Mesendoderm (in vitro differentiated cells): ENCODE results near the gene ZBTB7C.

ENCODE experiments used
- DNase-seq: peaks from one replicate; pipeline ENCODE4 v3.0.0; 2013
- H2AK5ac ChIP-seq: 2 replicates; pipeline ENCODE4 v1.6.1; 2013; ENCODE audit warnings: low read length, inconsistent platforms
- H2BK120ac ChIP-seq: 2 replicates; pipeline ENCODE4 v1.6.1; 2013; ENCODE audit warnings: low read depth, mild to moderate bottlenecking, low read length, moderate library complexity, mixed read lengths
- H2BK15ac ChIP-seq: replicated peaks from 2 replicates; pipeline ENCODE4 v1.6.1; 2013; ENCODE audit warnings: low read depth, mild to moderate bottlenecking, moderate library complexity
- H2BK5ac ChIP-seq: 2 replicates; pipeline ENCODE4 v1.6.1; 2013; ENCODE audit warnings: low read length, inconsistent platforms
- H3K18ac ChIP-seq: 2 replicates; pipeline ENCODE4 v1.6.1; 2013; ENCODE audit warnings: mild to moderate bottlenecking, low read length, mixed read lengths
- H3K23ac ChIP-seq: one replicate; pipeline ENCODE4 v1.6.1; 2013; ENCODE audit warnings: low read length
- H3K27ac ChIP-seq: 2 replicates; pipeline ENCODE4 v1.5.1; 2013; ENCODE audit warnings: low read depth, mild to moderate bottlenecking, inconsistent platforms, low read length, moderate library complexity
- H3K27me3 ChIP-seq: 2 replicates; pipeline ENCODE4 v1.6.1; 2013; ENCODE audit warnings: low read length, control low read depth, mild to moderate bottlenecking, inconsistent platforms; ENCODE audit not compliant: insufficient read depth, poor library complexity
- H3K36me3 ChIP-seq: 2 replicates; pipeline ENCODE4 v1.6.1; 2013; ENCODE audit warnings: low read length, inconsistent platforms; ENCODE audit not compliant: control insufficient read depth, insufficient read depth
- H3K4ac ChIP-seq: one replicate; pipeline ENCODE4 v1.6.1; 2013; ENCODE audit warnings: low read depth, mild to moderate bottlenecking, low read length, moderate library complexity
- H3K4me1 ChIP-seq: 2 replicates; pipeline ENCODE4 v1.6.1; 2013; ENCODE audit warnings: low read depth, low read length, inconsistent platforms; ENCODE audit not compliant: control insufficient read depth
- H3K4me2 ChIP-seq: 2 replicates; pipeline ENCODE4 v1.6.1; 2013; ENCODE audit warnings: low read length
- H3K4me3 ChIP-seq: 2 replicates; pipeline ENCODE4 v1.5.1; 2013; ENCODE audit warnings: mild to moderate bottlenecking, low read length
- H3K56ac ChIP-seq: one replicate; pipeline ENCODE4 v1.6.1; 2013; ENCODE audit warnings: low read length
- H3K79me1 ChIP-seq: 2 replicates; pipeline ENCODE4 v1.6.1; 2013; ENCODE audit warnings: low read length, inconsistent platforms
- H3K79me2 ChIP-seq: 2 replicates; pipeline ENCODE4 v1.6.1; 2013; ENCODE audit warnings: mild to moderate bottlenecking, low read length; ENCODE audit not compliant: control insufficient read depth, insufficient read depth
- H3K9ac ChIP-seq: 2 replicates; pipeline ENCODE4 v1.6.1; 2013; ENCODE audit warnings: low read length, inconsistent platforms
- H4K5ac ChIP-seq: one replicate; pipeline ENCODE4 v1.6.1; 2013; ENCODE audit warnings: low read length
- H4K8ac ChIP-seq: one replicate; pipeline ENCODE4 v1.6.1; 2013; ENCODE audit warnings: low read depth, mild to moderate bottlenecking, control low read depth, low read length, moderate library complexity
- WGBS: extraction: QIAGEN DNeasy Blood & Tissue Kit; methylation state at CpG from one replicate; pipeline ENCODE4 v1.1.7; 2013; ENCODE audit warnings: low lambda C conversion rate, missing lambda C conversion rate; ENCODE audit not compliant: insufficient coverage; ENCODE audit errors: extremely low coverage; 5-methylcytosine and 5-hydroxymethylcytosine counted together

Gene ZBTB7C

DNA sequence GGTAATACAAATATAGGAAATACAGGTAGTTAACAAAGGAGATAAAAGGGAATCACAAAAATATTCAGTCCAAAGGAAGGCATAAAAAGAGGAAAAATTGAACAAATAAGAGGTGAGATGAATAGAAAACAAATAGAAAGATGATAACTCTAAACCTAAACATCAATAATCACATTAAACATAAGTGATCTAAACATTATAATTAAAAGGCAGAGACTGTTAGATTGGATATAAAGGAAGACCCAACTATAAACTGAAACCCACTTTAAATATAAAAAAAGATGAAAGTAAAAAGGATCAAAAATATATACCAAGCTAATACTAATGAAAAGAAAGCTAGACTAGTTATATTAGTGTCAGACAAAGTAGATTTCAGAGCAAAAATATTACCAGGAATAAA lies 152.3 kb downstream of the ZBTB7C start:
- no peak for DNase-seq
- H3K79me2 ChIP-seq, result no peaks in the 10 kb centered on the region
- no peak overlapping the region for H2BK5ac ChIP-seq

DNA sequence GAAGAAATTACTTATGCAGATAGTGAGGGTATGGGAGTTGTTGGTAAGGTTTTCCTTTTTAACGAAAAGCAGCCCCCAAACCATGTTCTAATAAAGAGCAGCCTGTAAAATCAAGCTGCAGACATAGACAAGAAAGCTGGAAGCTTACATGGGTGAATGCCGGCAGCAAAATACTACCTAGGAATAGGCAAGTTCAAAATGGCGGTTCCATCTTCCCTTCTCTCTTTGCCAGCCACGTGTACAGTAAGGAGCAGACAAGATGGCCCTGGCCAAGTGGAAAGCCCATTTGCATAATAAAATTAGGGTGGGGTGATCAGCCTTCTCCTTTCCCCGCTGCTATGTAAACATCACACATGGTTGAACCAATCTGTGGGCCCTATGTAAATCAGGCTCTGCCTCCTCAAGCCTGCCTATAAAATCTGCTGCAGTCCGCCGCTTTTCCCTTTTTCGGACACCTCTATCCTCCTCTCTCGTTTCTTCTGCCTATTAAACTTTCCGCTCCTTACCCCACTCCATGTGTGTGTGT lies 155.0 kb downstream of the ZBTB7C start:
- Histone ChIP-seq H3K27ac (no peak overlapping the region), H3K56ac (no peak overlapping the region), H2BK120ac (no peak overlapping the region), H3K79me2 (no peaks in the 10 kb centered on the region), H3K36me3 (no peaks in the 10 kb centered on the region), H3K9ac (no peak overlapping the region), H3K27me3 (no peaks in the 10 kb centered on the region), H3K4me1 (no peaks in the 10 kb centered on the region), H2BK15ac (no peak overlapping the region), H3K4me3 (no peak overlapping the region), H3K23ac (no peak overlapping the region), H4K8ac (no peak overlapping the region), H3K4me2 (no peak overlapping the region), H4K5ac (no peak overlapping the region), H2AK5ac (no peak overlapping the region), H3K18ac (no peak overlapping the region), H3K4ac (no peak overlapping the region), H2BK5ac (no peak overlapping the region), H3K79me1 (no peaks in the 10 kb centered on the region)
- DNase-seq, result no peak
- WGBS, result no CpG with 5 or more reads among the region's 10 CpGs

More for the DNA sequence above, 152.3 kb downstream of the ZBTB7C start:
- Histone ChIP-seq H3K27me3 (no peaks in the 10 kb centered on the region), H3K23ac (no peak overlapping the region), H3K9ac (no peak overlapping the region), H4K5ac (no peak overlapping the region), H3K4me1 (no peaks in the 10 kb centered on the region), H3K56ac (no peak overlapping the region), H2AK5ac (no peak overlapping the region), H2BK120ac (no peak overlapping the region), H3K4ac (no peak overlapping the region), H4K8ac (no peak overlapping the region), H3K27ac (no peak overlapping the region), H3K79me1 (no peaks in the 10 kb centered on the region), H3K18ac (no peak overlapping the region), H3K36me3 (no peaks in the 10 kb centered on the region), H3K4me3 (no peak overlapping the region), H2BK15ac (no peak overlapping the region), H3K4me2 (no peak overlapping the region)

DNA sequence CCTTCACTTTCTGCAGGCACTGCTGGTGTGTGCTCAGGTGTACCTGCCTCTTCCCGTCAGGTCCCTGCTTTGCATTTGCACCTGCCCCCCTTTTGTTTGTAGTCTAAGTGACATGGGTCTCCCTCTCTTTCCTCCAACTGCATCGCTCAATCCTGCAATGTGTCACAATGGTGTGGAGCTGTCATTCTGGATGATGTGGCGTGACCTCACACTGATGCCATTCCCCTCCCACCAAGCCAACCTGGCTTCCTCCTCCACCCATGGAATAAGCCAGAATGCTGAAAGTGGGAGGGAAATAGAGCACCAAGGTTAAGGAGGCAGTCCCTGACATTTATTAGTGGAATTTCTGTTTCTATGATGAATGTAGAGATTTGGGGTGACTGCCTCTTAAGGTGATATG lies 156.7 kb downstream of the ZBTB7C start:
- Histone ChIP-seq H2AK5ac (no peak overlapping the region), H3K36me3 (no peaks in the 10 kb centered on the region), H2BK5ac (no peak overlapping the region), H3K27me3 (no peaks in the 10 kb centered on the region), H2BK120ac (no peak overlapping the region), H3K23ac (no peak overlapping the region), H3K27ac (no peak overlapping the region), H4K5ac (no peak overlapping the region), H3K4me1 (no peaks in the 10 kb centered on the region), H3K9ac (no peak overlapping the region), H3K56ac (no peak overlapping the region), H3K4me3 (no peak overlapping the region), H3K79me2 (no peaks in the 10 kb centered on the region), H3K4me2 (no peak overlapping the region), H3K79me1 (no peaks in the 10 kb centered on the region), H3K18ac (no peak overlapping the region), H4K8ac (no peak overlapping the region), H3K4ac (no peak overlapping the region), H2BK15ac (no peak overlapping the region)
- no peak for DNase-seq
- whole genome bisulfite sequencing, result no CpG with 5 or more reads among the region's 3 CpGs

DNA sequence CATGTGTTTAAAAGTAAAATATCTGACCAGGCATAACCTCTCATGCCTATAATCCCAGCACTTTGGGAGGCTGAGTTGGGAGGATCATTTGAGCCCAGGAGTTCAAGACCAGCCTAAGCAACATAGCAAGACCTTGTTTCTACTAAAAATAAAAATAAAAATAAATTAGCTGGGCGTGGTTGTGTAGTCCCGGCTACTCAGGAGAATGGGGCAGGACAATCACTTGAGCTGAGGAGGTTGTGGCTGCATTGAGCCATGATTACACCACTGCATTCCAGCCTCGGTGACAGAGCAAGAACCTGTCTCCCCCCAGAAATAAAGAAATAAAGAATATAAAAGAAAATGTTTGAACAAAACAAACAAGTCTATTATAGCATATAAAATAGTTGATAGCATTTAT lies 158.3 kb downstream of the ZBTB7C start:
- DNase-seq, result no peak
- H3K79me1 ChIP-seq, result no peaks in the 10 kb centered on the region
- H3K27me3 ChIP-seq, result no peaks in the 10 kb centered on the region
- H3K27ac ChIP-seq, result no peak overlapping the region
- WGBS, result no CpG with 5 or more reads among the region's 3 CpGs
- H2BK120ac ChIP-seq, result no peak overlapping the region
- H3K23ac ChIP-seq, result no peak overlapping the region
- no peak overlapping the region for H3K4me2 ChIP-seq
- no peaks in the 10 kb centered on the region for H3K4me1 ChIP-seq
- H2BK5ac ChIP-seq, result no peak overlapping the region
- no peak overlapping the region for H3K18ac ChIP-seq
- H3K56ac ChIP-seq, result no peak overlapping the region
- H3K9ac ChIP-seq, result no peak overlapping the region
- no peak overlapping the region for H4K5ac ChIP-seq
- H3K4ac ChIP-seq, result no peak overlapping the region
- no peaks in the 10 kb centered on the region for H3K79me2 ChIP-seq
- no peak overlapping the region for H4K8ac ChIP-seq
- H3K36me3 ChIP-seq, result no peaks in the 10 kb centered on the region
- no peak overlapping the region for H3K4me3 ChIP-seq
- no peak overlapping the region for H2BK15ac ChIP-seq
- no peak overlapping the region for H2AK5ac ChIP-seq

DNA sequence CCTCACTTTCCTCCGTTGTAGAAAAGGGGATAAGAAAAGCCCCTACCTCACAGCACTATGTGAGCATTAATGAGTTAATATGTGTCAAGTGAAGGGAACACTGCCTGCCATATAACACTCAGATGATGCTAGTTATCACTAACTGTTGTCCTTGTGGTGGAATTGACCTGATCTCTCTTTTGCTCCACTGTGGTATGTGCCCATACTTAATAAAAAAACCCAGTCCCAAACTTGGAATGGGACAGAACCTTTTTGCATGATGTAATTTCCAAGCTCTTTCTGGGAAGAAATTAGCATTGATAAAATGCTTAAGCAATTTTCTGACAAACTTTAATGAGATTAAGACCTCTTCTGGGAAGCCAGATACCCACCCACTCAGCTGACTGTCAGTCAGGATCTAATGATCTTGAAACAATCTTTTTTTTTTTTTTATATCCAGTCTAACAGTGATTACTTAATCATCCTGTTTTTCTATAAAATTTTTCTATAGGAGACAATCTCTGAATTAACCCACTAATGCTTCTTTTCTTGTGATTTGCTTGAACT lies 158.7 kb downstream of the ZBTB7C start:
- no peaks in the 10 kb centered on the region for H3K79me1 ChIP-seq
- H2BK120ac ChIP-seq, result no peak overlapping the region
- no peak overlapping the region for H3K23ac ChIP-seq
- H3K9ac ChIP-seq, result no peak overlapping the region
- H3K56ac ChIP-seq, result no peak overlapping the region
- H3K4me1 ChIP-seq, result no peaks in the 10 kb centered on the region
- no peak overlapping the region for H3K18ac ChIP-seq
- no peak overlapping the region for H2AK5ac ChIP-seq
- H3K36me3 ChIP-seq, result no peaks in the 10 kb centered on the region
- H4K5ac ChIP-seq, result no peak overlapping the region
- H3K79me2 ChIP-seq, result no peaks in the 10 kb centered on the region
- H3K27ac ChIP-seq, result no peak overlapping the region
- no peak overlapping the region for H2BK5ac ChIP-seq
- no peaks in the 10 kb centered on the region for H3K27me3 ChIP-seq
- WGBS, result no CpG with 5 or more reads among the region's 1 CpG
- H4K8ac ChIP-seq, result no peak overlapping the region
- DNase-seq, result no peak
- H3K4ac ChIP-seq, result no peak overlapping the region
- H3K4me2 ChIP-seq, result no peak overlapping the region
- H3K4me3 ChIP-seq, result no peak overlapping the region
- no peak overlapping the region for H2BK15ac ChIP-seq

DNA sequence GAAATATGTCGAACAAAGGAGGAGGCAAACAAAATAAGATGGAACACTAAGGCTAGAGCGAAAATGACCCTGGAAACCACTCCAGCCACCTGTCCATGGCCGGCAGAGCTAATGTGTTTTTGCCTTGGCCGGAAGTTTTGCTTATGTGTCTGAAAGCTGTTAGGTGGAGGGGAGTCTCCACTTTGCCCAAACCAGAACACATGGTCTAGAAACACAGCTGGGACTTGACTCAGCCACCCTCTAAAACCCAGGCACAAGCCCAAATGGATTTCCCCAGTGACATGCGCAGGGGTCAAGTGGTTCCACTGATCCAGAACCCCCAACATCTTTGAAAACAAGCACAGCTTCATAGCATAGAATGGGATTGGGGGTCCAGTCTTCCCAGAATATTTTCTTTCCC lies 159.3 kb downstream of the ZBTB7C start:
- Histone ChIP-seq H3K9ac (no peak overlapping the region), H4K8ac (no peak overlapping the region), H3K27ac (no peak overlapping the region), H3K79me2 (no peaks in the 10 kb centered on the region), H3K27me3 (no peaks in the 10 kb centered on the region), H2BK15ac (no peak overlapping the region), H3K4ac (no peak overlapping the region), H2BK120ac (no peak overlapping the region), H3K4me2 (no peak overlapping the region), H3K4me1 (no peaks in the 10 kb centered on the region), H2BK5ac (no peak overlapping the region), H3K18ac (no peak overlapping the region), H3K79me1 (no peaks in the 10 kb centered on the region), H4K5ac (no peak overlapping the region), H3K23ac (no peak overlapping the region), H3K4me3 (no peak overlapping the region), H2AK5ac (no peak overlapping the region), H3K36me3 (no peaks in the 10 kb centered on the region), H3K56ac (no peak overlapping the region)
- no CpG with 5 or more reads among the region's 5 CpGs for WGBS
- no peak for DNase-seq
